ENCODE measurements around the gene IARS2.
"Not testable (repeated sequence)": the region's sequence is repeated elsewhere in the genome, so short reads cannot be mapped to it uniquely, and the experiment has no call there.

The IARS2 gene

GRCh38 chr1:220129479-220130210 is 35.7 kb downstream of the IARS2 start:
- Histone ChIP-seq H3K36me3 (ENCODE audit: insufficient read depth, low read length) (no peaks in the 10 kb centered on the region; the same call in 1 of the 2 replicates), H3K9me3 (ENCODE audit: control insufficient read depth, insufficient read depth, low read length) (no peaks in the 10 kb centered on the region), H3K4me1 (ENCODE audit: insufficient read depth, low read length) (no peaks in the 10 kb centered on the region), H3K9ac (ENCODE audit: low read depth, low read length) (no peak overlapping the region)

- no peak overlapping the region for H3K9ac ChIP-seq (ENCODE audit: low read depth, low read length)
- H3K9me3 ChIP-seq (ENCODE audit: control insufficient read depth, insufficient read depth, low read length), result no peaks in the 10 kb centered on the region
- no peaks in the 10 kb centered on the region; the same call in 1 of the 2 replicates for H3K36me3 ChIP-seq (ENCODE audit: insufficient read depth, low read length)
- no peaks in the 10 kb centered on the region for H3K4me1 ChIP-seq (ENCODE audit: insufficient read depth, low read length)
Measured at GRCh38 chr1:220135755-220136154, 41.8 kb downstream of the IARS2 start.

DNA sequence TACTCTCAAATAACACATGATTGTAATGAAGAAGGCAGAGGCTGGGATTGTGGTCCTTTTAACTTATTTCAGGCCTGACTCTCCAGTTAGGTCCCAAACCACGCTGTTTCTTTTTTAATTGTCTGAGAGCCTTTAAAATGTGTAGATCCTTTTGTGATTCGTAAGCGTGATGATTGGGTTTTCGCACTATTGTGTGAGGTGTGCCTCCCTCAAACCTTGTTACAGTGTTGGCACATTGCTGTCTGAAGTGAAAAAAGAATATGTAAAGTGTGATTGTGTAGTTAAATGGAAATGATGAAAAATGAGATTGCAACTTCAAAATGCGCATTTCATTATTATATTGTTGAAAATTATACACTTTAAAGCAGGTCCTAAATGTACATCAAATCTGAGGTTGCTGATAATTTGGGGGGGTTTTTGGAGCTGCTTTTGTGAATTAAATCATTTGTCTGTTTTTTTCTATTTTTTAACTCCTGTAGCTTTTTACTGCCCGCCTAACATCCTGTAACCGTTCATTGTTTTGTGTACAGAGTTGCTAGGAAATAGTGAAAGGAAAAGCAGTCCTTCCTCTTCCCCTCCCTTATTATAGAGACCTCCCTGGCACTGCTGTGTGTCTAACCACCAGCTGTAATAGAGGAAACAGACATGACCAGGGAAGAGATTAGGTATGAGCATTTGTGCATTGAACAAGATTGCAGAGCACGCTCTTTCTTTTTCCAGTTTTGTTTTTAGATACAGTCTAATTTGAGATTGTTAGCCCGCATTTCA is 43.3 kb downstream of the IARS2 start:
- Histone ChIP-seq H3K4me1 (ENCODE audit: insufficient read depth, low read length) (no peaks in the 10 kb centered on the region), H3K9ac (ENCODE audit: low read depth, low read length) (no peak overlapping the region), H3K9me3 (ENCODE audit: control insufficient read depth, insufficient read depth, low read length) (no peaks in the 10 kb centered on the region), H3K36me3 (ENCODE audit: insufficient read depth, low read length) (peaks cover 5% of the 10 kb centered on the region)

- H3K36me3 ChIP-seq (ENCODE audit: insufficient read depth, low read length), result peaks cover 5% of the 10 kb centered on the region
- no peak overlapping the region for H3K9ac ChIP-seq (ENCODE audit: low read depth, low read length)
- no peaks in the 10 kb centered on the region for H3K4me1 ChIP-seq (ENCODE audit: insufficient read depth, low read length)
- no peaks in the 10 kb centered on the region for H3K9me3 ChIP-seq (ENCODE audit: control insufficient read depth, insufficient read depth, low read length)
Measured at GRCh38 chr1:220139966-220140365, 46.0 kb downstream of the IARS2 start.

DNA sequence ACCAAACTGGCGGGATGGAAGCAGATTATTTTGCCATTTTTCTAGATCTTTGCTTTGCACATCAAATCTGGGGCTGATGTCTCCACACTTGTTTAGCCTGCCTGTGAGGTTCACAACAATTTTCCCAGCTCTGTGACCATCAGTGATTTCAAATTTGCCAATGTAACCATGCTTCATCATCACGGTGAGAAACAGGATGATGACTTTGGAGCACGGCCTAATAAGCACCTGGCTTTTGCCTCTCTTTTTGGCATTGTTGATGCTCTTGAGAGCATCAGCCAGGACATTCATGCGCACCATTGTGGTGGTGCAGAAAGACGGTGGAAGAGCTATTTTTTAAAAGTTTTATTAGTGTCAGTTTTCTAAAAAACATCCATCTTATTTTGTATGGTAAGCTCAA is 50.1 kb downstream of the IARS2 start:
- Histone ChIP-seq H3K36me3 (ENCODE audit: insufficient read depth, low read length) (peaks cover 5% of the 10 kb centered on the region; the same call in 1 of the 2 replicates), H3K9ac (ENCODE audit: low read depth, low read length) (no peak overlapping the region), H3K9me3 (ENCODE audit: control insufficient read depth, insufficient read depth, low read length) (no peaks in the 10 kb centered on the region), H3K4me1 (ENCODE audit: insufficient read depth, low read length) (no peaks in the 10 kb centered on the region)

DNA sequence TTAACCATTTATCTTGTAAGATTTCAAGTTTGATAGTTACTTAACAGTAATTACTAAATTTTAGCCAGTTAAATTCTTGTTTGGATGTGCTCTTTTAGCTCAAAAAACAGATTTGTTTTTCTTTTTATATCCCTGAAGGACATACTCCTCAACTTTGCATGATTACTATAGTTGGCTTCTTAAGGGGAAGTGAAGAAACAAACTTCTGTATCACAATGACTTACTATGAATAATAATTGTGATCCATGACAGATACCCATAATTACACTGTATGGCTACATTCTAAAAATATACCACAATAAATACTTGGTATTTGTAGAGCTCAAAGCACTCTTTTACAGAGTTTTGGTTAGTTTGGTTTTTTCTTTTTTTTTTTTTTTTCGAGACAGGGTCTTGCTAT is 55.8 kb downstream of the IARS2 start:
- no peaks in the 10 kb centered on the region for H3K9me3 ChIP-seq (ENCODE audit: control insufficient read depth, insufficient read depth, low read length)
- no peak overlapping the region for H3K9ac ChIP-seq (ENCODE audit: low read depth, low read length)
- H3K4me1 ChIP-seq (ENCODE audit: insufficient read depth, low read length), result no peaks in the 10 kb centered on the region
- peaks cover 12% of the 10 kb centered on the region; the same call in 1 of the 2 replicates for H3K36me3 ChIP-seq (ENCODE audit: insufficient read depth, low read length)

GRCh38 chr1:220151454-220151853 is 57.5 kb downstream of the IARS2 start:
- no peaks in the 10 kb centered on the region for H3K9me3 ChIP-seq (ENCODE audit: control insufficient read depth, insufficient read depth, low read length)
- no peaks in the 10 kb centered on the region for H3K4me1 ChIP-seq (ENCODE audit: insufficient read depth, low read length)
- no peak overlapping the region for H3K9ac ChIP-seq (ENCODE audit: low read depth, low read length)
- H3K36me3 ChIP-seq (ENCODE audit: insufficient read depth, low read length), result peaks cover 17% of the 10 kb centered on the region

DNA sequence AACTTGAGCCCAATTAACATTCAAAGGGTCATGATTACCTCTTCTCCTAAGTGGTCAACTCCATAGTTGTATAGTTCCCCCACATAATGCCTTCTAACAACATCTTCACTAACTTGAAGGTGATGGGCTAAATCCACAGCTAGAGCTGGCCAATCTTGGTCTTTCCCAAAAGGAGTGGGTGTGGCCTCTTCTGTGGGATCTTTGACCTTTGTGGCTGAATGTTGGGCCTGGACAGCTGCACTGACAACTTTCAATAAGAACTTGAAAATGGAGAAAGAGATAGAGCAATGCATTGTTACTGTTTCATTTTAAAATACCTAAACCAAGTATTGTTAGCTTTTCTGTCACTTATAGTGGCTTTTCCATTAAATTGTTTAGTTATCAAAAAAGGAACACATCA is 59.2 kb downstream of the IARS2 start:
- peaks cover 25% of the 10 kb centered on the region for H3K36me3 ChIP-seq (ENCODE audit: insufficient read depth, low read length)
- no peak overlapping the region for H3K9ac ChIP-seq (ENCODE audit: low read depth, low read length)
- H3K4me1 ChIP-seq (ENCODE audit: insufficient read depth, low read length), result no peaks in the 10 kb centered on the region
- no peaks in the 10 kb centered on the region for H3K9me3 ChIP-seq (ENCODE audit: control insufficient read depth, insufficient read depth, low read length)

DNA sequence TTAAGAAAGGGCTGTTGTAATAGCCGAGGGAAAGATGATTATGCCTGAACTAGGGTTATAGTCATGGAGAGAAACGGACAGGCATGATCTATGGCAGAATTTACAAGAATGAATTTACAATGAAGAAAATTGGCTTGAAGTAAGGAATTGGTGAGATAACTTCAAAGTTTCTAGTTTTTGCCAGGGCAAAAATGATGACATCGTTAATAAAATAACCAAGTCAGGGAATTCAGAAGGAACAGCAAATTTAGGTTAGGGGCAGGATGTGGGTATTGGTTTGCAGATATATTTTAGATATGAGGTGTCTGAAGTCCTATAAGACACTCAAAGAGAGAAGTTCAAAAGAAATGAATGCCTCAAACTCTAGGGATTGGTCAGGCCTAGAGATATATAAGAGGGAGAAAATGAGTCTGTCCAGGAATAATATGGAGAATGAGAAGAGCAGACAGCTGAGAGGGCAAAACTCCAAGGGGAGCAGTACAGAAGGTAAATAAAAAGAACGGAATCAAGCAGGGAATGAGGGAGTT is 62.8 kb downstream of the IARS2 start:
- H3K4me1 ChIP-seq (ENCODE audit: insufficient read depth, low read length), result no peaks in the 10 kb centered on the region
- H3K9me3 ChIP-seq (ENCODE audit: control insufficient read depth, insufficient read depth, low read length), result no peaks in the 10 kb centered on the region
- H3K36me3 ChIP-seq (ENCODE audit: insufficient read depth, low read length), result peaks cover 22% of the 10 kb centered on the region
- no peak overlapping the region for H3K9ac ChIP-seq (ENCODE audit: low read depth, low read length)

DNA sequence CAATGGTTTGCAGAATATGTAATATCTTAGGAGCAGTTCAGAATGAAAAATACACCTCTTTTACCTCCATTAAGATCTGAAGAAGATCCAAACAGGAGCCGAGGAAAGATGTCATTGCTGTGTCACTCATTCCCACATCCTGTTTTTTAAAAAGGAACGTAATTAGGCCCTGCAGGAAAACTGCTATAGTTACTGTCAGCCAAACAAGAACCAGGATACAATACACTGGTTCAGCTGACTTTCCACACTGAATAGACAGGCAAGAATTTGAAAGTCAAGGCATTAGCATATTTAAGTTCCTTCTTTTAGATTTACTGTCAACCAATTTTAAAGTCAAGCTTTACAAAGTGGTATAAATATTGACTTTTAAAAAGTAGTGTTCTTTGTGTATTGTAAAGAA is 63.8 kb downstream of the IARS2 start:
- H3K36me3 ChIP-seq (ENCODE audit: insufficient read depth, low read length), result peaks cover 20% of the 10 kb centered on the region
- no peaks in the 10 kb centered on the region for H3K9me3 ChIP-seq (ENCODE audit: control insufficient read depth, insufficient read depth, low read length)
- no peak overlapping the region for H3K9ac ChIP-seq (ENCODE audit: low read depth, low read length)
- no peaks in the 10 kb centered on the region for H3K4me1 ChIP-seq (ENCODE audit: insufficient read depth, low read length)

DNA sequence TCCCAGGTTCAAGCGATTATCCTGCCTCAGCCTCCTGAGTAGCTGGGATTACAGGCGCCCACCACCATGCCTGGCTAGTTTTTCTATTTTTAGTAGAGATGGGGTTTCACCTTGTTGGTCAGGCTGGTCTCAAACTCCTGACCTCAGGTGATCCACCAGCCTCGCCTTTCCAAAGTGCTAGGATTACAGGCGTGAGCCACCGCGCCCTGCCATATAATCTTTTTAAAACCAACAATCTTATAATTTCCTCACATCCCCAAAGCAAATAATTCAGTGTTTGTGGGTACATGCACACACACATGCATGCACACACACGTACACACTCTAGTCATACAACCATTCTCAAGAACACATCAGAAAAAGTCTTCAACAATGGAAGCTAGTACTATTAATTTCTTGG is 64.6 kb downstream of the IARS2 start:
- H3K9me3 ChIP-seq (ENCODE audit: control insufficient read depth, insufficient read depth, low read length); H3K4me1 ChIP-seq (ENCODE audit: insufficient read depth, low read length); H3K9ac ChIP-seq (ENCODE audit: low read depth, low read length): not testable (repeated sequence)
- H3K36me3 ChIP-seq (ENCODE audit: insufficient read depth, low read length), result peaks cover 19% of the 10 kb centered on the region

- Histone ChIP-seq H3K9ac (ENCODE audit: low read depth, low read length) (no peak overlapping the region), H3K9me3 (ENCODE audit: control insufficient read depth, insufficient read depth, low read length) (no peaks in the 10 kb centered on the region), H3K36me3 (ENCODE audit: insufficient read depth, low read length) (peaks cover 18% of the 10 kb centered on the region), H3K4me1 (ENCODE audit: insufficient read depth, low read length) (no peaks in the 10 kb centered on the region)
Measured at GRCh38 chr1:220159041-220159440, 65.1 kb downstream of the IARS2 start.

DNA sequence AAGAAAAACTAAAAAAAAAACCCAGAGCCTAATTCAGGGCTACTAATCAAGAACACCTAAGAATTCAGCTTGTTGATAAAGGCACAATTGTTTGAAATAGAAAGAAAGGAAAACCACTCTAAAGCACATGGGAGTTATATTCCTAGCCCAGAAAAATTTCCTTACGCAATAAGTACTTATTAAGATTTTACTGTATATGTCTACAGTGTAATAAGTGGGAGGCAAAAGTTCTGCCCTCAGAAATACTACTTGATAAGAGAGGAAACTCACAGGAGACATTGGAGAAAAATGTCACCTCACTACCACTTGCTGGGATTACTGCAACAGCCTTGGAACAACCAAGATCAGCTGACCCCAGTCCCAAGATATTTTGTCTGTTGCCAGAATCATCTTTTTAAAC is 66.1 kb downstream of the IARS2 start:
- no peaks in the 10 kb centered on the region for H3K4me1 ChIP-seq (ENCODE audit: insufficient read depth, low read length)
- no peak overlapping the region for H3K9ac ChIP-seq (ENCODE audit: low read depth, low read length)
- no peaks in the 10 kb centered on the region for H3K9me3 ChIP-seq (ENCODE audit: control insufficient read depth, insufficient read depth, low read length)
- peaks cover 15% of the 10 kb centered on the region for H3K36me3 ChIP-seq (ENCODE audit: insufficient read depth, low read length)

- Histone ChIP-seq H3K9me3 (ENCODE audit: control insufficient read depth, insufficient read depth, low read length) (no peaks in the 10 kb centered on the region), H3K9ac (ENCODE audit: low read depth, low read length) (no peak overlapping the region), H3K4me1 (ENCODE audit: insufficient read depth, low read length) (no peaks in the 10 kb centered on the region), H3K36me3 (ENCODE audit: insufficient read depth, low read length) (peaks cover 18% of the 10 kb centered on the region; the same call in 1 of the 2 replicates)
Measured at GRCh38 chr1:220164116-220164515, 70.2 kb downstream of the IARS2 start.

DNA sequence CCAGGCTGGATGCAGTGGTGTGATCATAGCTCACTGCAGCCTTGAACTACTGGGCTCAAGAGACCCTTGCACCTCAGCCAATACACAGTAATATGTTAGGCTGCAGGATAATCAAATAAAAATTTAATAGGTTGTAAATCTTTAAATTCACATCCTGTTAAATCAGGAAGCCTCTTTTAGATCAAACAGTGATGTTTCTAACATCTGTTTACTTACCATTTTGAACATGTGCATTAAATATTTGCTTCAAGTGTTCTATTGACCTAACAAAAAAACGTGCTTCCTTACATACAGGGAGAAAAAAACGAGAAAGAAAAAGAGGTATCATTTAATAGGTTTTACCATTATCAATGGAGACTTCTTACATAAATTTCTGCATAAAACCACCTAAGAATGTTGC is 70.6 kb downstream of the IARS2 start:
- Histone ChIP-seq H3K4me1 (ENCODE audit: insufficient read depth, low read length) (no peaks in the 10 kb centered on the region), H3K36me3 (ENCODE audit: insufficient read depth, low read length) (peaks cover 18% of the 10 kb centered on the region; the same call in 1 of the 2 replicates), H3K9me3 (ENCODE audit: control insufficient read depth, insufficient read depth, low read length) (no peaks in the 10 kb centered on the region), H3K9ac (ENCODE audit: low read depth, low read length) (no peak overlapping the region)

Data from ES-I3 (cell line).